Dedifferentiated amniotic fluid mesenchymal stem cell (primary cell): ENCODE results near the gene KLHL36.

Source experiments
- DNase-seq: peaks from one replicate; pipeline ENCODE4 v3.0.0-alpha.2; 2016; ENCODE audit errors: extremely low spot score

The KLHL36 gene

DNA sequence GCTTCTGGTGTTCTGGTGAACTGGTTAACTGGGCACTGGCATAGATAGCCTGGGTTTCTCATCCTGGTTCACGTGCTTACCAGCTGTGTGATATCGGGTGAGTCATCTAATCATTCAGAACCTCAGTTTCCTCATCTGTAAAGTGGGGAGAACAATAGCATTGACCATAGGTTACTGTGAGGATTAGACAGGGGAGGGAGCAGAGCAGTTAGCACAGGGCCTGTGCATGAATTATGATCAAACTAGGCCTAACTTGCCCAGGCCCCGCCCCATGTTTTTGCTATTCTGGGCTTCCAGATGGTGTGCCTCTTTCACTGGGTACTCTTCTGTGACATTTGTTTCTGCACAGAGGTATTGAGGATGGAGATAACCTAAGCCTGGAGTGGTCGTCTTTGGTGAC, 4.6 kb upstream of the KLHL36 start:
- no peak for DNase-seq

DNA sequence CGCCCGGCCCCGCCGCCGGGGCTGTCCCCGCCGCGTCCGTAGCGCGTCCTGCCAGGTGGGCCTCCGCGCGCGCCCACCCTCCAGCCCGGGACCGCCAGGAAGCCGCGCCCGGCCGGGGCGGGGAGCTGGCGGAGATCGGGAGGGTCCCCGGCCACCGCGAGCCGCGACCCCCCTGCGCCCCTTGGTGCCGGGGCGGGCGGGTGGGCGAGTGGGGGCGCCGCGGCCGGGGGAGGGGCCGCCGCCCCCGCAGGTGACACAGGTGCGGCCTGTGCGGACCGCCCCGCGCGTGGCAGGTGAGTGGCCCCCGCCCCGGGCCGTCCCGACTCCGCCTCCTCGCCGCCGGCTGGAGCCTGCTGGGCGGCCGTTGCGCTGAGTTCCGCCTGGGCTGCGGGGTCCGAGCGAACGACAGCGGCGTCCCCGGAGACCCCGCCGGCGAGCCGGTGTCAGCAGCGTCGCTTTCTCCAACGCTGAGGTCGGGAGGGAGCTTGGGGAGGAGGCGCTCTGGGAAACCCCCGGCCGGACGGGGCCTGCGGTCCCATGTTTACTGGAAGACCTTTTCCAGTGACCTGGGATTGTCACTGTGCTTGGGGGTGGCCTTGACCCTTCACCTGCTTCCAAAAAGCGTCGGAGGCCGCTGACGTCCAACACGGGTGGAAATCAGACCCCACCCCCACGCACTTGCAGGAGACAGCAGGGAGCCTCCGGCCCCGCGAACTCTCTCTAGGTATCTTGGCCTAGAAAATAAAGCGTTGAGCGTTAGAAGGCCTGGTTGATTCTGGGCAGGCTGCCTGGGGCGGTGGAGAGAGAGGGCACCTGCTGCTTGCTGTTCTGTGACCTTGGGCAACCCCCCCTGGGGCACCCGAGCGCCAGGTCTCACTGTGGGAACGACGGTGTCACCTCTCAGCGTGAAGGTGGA, 542 bp downstream of the KLHL36 start:
- DNase-seq: no peak

DNA sequence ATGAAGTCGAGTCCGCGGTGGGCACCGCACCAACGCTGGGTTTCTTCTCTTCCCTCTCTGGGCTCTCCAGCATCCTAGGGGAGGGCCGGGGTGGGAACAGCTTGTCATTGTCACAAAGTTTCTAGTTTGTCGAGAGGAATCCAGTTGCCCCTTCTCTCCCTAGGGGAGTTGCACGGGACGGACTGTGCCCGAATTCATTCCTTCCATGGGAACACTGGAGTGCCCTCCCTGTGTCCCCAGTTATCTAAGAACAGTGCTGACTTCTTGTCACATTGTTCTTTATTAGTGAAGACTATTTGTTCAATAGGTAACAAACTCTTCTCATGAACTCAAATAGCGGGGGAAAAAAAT, 1.2 kb downstream of the KLHL36 start:
- DNase-seq: no peak

DNA sequence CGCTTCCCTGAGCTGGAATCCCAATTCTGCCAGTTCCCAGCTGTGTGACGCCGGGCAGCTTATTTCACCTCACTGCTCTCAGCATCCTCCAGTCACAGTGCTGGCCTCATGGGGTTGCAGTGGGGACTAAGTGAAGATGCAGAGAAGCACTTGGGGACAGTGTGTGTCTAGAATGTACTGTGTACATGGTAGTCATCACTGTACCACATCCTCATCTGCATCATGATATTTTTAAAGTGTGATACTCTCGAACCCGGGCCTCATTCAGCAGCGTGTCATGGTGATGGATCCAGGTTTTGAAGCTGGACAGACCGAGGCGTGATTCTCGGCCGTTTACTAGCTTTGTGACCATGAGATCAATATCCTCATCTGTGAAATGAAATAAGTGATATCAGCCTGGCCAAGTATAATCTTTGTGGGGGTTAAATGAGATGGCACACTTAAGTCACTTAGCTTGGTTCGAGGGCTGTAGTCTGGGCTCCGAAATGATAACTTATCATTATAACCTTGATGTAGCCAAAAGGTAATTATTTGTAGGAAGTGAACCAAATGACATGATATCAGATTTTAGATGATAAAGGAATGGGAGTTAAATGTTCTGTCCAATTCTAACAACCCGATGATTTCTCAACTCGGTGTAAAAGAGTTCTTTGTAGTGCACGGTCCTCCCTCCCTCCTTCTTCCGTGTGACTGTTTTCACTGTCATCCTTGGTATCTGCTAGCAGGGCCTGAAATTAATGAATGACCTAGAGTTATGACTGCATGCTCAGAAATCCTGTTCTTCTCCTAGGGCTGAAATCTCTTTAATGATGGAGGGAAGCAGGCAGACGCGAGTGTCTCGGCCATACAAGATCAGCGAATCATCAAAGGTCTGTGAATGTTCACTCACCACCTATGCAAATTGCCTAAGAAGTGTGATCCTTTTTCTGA, 2.0 kb downstream of the KLHL36 start:
- DNase-seq: peak; percentile 35

DNA sequence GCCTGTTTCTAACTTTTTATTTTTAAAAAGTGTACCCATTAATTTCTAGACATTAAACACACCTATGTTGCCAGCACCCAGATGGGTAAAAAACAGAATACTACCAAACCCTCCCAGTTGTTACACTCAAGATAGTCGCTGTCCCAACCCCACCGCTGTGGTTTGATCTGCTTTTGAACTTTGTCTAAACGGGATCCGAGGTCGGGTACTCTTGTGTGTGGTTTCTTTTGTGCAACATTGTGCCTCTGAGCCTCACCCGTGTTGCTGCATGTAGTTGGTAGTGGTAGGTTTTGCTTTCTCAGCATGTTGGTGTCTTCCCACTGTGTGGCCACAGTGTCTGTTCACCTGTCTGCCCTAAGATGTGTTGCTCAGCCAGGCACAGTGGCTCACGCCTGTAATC, 4.3 kb downstream of the KLHL36 start:
- no peak for DNase-seq

DNA sequence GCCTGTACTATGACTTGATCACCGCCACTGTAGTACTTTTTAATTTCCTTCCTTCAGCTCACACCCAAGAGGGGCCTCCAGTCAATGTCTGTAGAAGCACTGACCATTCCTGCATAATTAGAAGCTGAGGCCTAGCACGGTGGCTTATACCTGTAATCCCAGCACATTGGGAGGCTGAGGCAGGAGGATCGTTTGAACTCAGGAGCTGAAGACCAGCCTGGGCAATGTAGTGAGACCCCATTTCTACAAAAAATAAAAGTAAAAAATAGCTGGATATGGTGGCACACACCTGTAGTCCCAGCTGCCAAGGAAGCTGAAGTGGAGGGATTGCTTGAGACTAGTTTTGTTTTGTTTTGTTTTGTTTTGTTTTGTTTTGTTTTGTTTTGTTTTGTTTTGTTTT, 5.9 kb downstream of the KLHL36 start:
- no peak for DNase-seq

DNA sequence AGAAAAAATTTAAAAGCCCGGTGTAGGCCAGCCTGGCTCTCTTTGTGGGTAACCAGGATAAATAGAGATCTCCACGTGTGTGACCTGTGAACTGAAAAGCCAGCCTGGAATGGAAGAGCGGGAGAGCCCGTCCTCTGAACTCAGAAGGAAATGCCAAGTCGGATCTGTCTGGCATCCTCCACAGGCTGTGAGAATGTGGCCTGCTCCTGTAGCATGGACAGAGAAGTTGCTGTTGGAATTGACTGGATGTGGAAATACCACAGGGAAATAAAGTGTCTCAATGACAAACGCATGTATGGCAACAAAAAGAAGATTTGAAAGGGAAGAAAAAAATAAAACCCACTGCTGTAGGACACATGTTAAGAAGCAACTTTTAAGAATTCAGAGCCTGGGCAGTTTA, 6.7 kb downstream of the KLHL36 start:
- no peak for DNase-seq

DNA sequence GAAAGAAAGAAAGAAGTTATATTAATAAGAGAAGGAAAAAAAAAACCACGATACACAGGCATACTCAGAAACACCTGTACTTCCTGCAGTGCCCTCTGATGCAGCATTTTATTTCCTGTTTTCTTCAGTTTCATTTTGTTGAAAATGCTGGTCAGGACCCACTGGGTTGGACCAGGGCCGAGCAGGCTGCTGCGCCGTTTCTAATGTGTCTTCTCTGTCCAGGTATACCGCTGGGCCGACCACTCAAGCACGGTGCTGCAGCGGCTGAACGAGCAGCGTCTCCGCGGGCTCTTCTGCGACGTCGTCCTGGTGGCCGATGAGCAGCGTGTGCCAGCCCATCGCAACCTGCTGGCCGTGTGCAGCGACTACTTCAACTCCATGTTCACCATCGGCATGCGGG, 8.3 kb downstream of the KLHL36 start:
- DNase-seq: no peak

DNA sequence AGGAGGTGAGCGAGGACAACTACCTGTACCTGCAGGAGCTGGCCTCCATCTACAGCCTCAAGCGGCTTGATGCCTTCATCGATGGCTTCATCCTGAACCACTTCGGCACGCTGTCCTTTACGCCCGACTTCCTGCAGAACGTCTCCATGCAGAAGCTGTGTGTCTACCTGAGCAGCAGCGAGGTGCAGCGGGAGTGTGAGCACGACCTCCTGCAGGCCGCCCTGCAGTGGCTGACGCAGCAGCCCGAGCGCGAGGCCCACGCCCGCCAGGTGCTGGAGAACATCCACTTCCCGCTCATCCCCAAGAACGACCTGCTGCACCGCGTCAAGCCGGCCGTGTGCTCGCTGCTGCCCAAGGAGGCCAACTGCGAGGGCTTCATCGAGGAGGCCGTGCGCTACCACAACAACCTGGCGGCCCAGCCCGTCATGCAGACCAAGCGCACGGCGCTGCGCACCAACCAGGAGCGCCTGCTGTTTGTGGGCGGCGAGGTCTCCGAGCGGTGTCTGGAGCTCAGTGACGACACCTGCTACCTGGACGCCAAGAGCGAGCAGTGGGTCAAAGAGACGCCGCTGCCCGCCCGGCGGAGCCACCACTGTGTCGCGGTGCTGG, 9.0 kb downstream of the KLHL36 start:
- DNase-seq: no peak

DNA sequence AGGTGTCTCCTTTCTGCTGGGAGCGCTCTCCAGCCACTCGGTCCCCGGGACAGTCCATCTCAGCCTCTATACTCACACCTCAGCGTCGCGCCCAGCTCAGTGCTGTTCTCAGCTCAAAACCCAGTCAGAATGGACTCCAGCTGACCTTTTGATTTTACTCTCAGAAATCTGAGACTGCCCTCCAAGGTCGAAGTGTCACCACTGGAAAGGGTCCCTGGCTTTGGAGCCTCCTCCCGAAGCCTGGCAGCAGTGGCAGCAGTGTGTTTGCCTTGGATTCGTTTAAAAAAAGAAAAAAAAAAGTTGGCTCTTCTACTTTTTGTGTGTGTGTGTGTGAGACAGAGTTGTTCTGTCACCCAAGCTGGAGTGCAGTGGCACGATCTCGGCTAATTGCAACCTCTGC, 10.4 kb downstream of the KLHL36 start:
- DNase-seq: no peak

DNA sequence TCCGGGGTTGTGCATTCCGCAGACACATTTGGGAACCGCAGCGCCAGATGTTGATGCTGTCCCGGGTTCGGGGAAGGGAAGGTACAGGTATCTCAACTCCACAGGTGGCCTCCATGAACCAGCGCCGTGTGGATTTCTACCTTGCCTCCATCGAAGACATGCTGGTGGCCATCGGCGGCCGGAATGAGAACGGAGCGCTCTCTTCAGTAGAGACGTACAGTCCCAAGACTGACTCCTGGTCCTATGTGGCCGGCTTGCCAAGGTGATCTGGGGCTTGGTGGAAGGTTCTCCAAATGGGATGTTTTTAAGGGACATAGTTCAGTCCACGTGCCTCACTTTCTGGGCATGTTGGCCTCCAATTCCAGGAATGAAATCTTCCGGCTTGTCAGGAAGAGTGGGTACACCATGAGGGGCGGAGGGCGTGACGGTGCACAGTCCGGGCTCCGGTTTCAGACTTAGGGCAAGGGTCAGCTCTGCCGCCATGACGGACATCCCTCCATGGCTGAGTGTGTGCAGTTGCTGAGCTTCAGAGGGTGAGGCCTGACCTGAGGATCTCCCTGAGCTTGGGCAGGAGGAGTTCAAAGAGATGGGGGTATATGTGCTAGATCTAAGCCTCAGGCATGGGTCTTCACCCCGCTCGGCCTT, 11.5 kb downstream of the KLHL36 start:
- no peak for DNase-seq

DNA sequence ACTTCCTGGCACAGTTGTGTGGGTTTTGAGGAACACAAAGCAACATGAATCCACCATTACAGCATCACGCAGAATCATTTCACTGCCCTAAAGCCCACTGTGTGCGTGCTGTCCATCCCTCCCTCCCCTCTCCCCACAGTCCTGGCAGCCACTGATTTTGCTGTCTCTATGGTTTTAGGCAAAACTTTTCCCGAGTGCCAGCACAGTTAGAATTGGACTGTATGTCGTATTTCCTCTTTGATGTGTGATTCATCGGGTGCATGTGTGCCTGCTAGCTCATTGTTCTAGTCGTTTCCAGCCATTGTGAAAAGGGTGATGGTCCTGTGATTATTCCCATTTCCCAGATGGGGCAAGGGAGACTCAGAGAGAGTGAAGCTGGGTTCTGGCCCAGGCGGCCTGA, 12.7 kb downstream of the KLHL36 start:
- no peak for DNase-seq

DNA sequence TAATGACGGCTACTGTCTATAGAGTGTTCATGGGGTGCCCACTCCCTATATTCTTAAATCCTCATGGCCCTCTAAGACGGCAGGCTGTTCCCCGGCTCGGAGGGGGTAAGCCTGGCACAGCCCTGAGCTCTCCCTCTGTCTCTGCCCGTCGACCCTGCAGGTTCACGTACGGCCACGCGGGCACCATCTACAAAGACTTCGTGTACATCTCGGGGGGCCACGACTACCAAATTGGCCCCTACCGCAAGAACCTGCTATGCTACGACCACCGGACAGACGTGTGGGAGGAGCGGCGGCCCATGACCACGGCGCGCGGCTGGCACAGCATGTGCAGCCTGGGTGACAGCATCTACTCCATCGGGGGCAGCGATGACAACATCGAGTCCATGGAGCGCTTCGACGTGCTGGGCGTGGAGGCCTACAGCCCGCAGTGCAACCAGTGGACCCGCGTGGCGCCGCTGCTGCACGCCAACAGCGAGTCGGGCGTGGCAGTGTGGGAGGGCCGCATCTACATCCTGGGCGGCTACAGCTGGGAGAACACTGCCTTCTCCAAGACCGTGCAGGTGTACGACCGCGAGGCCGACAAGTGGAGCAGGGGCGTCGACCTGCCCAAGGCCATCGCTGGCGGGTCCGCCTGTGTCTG, 13.2 kb downstream of the KLHL36 start:
- no peak for DNase-seq

DNA sequence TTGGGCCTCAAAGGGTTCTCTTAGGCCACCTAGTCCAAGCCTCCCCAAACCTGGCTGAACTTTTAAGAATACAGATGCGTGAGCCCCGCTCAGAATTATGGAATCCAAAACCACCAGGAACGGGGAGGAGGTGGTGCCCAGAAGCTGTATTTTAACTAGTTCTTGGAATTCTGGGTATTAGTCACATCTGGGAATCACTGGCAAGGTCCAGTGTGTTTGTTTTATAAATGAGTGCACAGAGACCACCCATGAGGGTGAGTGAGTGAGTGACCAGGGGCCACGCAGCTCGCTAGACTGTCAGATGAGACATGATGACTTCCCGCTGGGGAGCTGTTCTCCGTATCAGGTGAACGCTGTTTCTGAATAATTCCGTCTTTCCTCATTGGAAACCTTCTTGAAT, 14.2 kb downstream of the KLHL36 start:
- DNase-seq: no peak

DNA sequence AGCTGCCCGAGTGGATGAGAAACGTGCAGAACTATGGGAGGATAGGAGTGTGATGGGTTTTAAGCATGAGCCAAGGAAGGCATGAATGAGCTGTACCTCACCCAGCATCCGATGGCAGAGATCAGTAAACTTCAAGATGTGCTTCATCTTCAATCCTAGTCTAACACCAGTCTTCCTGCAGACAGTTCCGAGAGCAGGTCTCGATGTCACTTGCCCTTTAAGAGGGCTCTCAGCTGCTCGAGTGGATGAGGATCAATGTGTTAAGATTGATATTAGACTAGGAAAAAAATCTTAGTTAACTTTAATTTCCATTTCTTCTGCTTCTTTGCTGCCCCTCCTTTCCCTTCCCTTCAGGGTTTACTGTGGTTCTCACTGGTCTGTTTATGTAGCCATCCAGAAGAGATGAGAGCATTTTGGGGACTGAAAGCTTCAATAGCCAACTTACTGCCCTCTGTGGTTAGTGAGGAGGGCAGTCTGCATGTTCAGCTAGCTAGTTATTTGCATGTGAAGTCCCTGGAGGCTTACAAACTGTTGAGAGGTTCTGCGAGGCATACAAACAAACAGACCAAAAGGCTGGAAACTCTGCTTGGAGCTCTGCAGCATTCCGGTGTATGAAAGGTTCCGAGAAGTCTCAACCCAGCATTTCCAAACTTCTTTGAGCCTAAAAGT, 15.3 kb downstream of the KLHL36 start:
- DNase-seq: no peak

DNA sequence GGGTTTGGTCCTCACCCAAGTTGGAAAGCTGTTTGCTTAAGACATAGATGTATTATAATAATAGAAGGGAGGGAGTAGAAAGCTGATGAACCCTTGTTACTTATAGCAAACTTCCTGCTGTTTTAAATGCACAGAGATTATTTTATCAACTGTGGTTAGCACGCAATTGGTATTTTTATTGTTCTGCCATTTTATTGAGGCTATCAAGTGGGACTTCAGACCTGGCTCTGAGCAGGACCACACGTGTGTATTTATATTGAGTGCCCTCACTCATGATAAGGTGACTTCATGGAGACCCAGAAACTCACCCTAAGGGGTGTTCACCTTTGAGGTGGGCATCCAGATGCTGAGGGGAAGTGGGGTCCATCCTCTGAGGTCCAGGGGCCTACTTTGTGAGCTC, 17.0 kb downstream of the KLHL36 start:
- no peak for DNase-seq

DNA sequence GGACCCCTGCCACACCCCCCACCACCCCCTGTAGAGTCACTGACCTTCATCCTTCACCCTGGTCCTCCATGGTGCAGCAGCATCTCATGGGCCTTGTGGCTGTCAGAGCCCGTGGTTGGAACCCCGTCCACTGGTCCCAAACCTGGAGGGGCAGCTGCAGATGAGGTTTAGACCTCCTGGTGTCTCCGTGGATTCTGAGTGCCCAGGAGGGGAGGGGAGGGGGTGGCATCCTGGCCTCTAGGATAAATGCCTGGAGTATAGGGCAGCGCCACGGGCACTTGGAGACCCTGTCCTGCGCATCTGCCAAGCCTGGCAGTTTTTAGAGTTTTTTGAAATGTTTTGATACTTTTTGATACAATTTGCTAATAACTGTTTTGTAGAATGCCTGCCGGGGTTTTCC, 17.5 kb downstream of the KLHL36 start:
- DNase-seq: no peak

DNA sequence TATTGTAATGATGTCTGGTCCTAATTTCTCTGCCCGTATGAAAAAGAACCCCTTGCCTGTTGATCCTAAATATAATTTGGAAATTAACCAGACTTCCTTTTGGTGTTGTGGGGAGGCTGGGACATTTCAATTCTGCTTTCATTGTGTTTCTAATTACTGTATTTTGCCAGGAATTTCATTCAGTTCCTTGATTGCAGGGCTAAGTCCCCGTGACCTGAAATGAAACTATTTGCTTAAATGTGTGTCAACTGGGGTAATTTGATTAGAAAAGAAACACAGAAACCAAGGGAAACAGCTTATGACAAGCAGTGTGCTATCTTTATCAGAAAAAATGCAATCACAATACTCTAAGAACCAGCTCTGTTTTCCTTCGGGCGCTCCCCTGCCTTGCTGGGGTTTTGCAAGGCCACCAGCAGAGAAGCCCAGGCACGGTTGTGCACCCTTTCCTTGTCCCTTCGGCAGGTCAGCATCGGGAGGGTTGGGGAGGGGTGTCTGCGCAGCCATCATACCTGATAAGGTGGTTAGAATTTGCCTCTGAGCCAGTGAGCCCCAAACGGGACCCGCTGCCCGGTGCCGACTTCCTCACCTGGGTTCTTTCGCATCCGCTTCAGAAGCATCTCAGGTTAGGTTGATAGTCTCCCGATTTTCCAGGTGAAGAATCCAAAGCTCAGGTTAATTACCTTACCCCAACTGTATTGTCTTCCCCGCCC, 19.4 kb downstream of the KLHL36 start:
- no peak for DNase-seq

DNA sequence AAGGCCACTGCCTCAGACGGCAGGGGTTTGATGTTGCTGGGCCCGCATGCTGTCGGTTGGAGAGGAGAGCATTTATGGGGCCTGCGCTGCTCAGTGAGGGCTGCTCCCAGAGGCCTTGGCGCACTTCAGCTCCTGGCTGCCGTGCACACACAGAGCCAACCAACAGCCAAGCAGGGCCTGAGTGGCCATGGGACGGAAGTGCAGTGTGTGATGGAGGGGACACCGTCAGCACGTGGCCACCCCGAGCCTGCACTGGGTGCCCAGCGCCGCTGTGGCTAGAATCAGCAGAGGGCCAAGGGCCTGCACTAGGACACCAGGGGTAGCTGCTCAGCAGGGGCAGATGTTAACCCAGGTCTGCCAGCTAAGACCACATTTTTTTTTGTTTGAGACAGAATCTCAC, 21.8 kb downstream of the KLHL36 start:
- no peak for DNase-seq
